SK-MEL-5 (cell line): ENCODE data around the gene RIN2. TPM values are rescaled to one million over a fixed set of nuclear protein-coding genes. Genes with fewer than 3 reads are reported as not detected.
"Not testable (repeated sequence)": the region's sequence is repeated elsewhere in the genome, so short reads cannot be mapped to it uniquely, and the experiment has no call there.

ENCODE experiments used
- DNase-seq: peaks from one replicate; pipeline ENCODE4 v3.0.0-alpha.2; 2016; ENCODE audit warnings: low read depth, low spot score
- in situ Hi-C: cut with HindIII; loops from 2 replicates; pipeline ENCODE4 v1.10.0; 2016; ENCODE audit warnings: low sequenced_read_pairs, high pct_unique_total_duplicates, low pct_unique_long_range_greater_than_20kb
- total RNA-seq: library from RNA; depleted of rRNA; stranded (reverse); fragments of >200 nt; shearing (Covaris generic); gene quantifications from 2 replicates; pipeline ENCODE4 v1.2.3, GENCODE V29; 2014

Gene RIN2
- total RNA-seq, 1 experiment from 2014 or later, result 0.03 TPM

GRCh38 chr20:19754201-19754600 lies 3.9 kb upstream of the RIN2 start:
- DNase-seq, in situ Hi-C loops: not testable (repeated sequence)

DNA sequence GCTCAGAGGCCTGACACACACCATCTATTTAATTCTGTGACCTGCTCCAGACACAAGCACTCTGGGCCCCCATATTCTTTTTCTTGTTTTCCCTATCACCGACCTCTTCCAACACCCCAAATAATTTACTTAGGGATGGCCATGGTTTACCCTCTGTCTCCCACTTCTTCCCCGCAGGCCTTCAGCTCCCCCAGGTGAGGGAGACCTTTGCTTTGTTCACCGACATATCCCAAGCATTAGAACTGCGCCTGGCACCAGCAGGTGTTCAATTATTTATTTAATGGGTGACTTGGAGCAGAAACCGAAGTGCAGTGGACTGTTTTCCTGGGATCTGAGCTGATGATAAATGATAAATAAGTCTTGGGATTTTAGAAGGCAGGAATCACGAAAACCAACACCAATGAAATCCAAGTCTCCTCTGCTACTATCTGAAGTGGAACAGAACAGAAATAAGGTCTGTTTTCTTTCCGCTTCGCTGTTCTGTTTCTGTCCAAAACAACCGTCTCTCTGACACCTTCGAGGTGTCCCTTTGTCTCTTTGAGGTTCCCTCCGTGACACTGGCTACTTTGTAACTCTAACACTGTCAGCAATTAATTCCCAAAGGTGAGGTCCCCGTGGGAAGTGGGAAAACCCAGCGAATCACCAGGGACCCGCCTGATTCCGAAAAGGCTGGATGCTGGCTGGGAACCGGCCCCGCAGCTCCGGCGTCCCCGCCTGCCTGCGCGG lies 1.1 kb upstream of the RIN2 start:
- in situ Hi-C loops, result no loop called here

DNA sequence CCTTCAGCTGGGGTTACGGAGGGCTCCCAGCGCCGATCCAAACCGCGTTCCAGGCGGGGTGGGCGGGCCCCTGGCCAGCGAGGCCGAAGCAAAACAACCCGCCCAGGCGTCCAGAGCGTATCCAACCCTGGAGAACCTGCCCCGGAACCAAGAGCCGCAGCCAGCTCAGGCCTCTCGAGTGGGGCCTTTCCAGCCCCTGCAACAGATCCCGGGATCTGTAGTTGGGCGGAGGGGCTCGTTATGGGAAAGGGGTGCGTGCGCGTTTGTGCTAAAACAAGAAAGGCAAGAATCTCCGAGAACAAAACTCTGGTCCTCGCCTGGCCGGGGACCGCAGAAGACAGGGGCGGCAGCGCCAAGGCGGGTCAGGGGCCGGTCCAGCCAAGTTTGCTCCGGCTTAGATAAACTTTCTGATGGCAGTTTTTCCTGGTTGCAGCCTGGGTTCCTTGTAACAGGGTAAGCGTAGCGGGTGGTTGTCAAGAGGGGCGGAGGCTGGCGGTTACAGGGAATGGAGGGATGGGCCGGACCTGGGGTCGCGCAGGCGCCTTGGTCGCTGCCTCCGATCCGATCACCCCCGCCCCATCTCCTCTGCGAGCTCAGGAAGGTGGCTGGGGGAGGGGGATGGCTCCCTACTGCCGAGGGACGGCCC lies 448 bp upstream of the RIN2 start:
- in situ Hi-C loops, result no loop called here
- DNase-seq, result peak; percentile 39

More for the DNA sequence above, 1.1 kb upstream of the RIN2 start:
- no peak for DNase-seq

DNA sequence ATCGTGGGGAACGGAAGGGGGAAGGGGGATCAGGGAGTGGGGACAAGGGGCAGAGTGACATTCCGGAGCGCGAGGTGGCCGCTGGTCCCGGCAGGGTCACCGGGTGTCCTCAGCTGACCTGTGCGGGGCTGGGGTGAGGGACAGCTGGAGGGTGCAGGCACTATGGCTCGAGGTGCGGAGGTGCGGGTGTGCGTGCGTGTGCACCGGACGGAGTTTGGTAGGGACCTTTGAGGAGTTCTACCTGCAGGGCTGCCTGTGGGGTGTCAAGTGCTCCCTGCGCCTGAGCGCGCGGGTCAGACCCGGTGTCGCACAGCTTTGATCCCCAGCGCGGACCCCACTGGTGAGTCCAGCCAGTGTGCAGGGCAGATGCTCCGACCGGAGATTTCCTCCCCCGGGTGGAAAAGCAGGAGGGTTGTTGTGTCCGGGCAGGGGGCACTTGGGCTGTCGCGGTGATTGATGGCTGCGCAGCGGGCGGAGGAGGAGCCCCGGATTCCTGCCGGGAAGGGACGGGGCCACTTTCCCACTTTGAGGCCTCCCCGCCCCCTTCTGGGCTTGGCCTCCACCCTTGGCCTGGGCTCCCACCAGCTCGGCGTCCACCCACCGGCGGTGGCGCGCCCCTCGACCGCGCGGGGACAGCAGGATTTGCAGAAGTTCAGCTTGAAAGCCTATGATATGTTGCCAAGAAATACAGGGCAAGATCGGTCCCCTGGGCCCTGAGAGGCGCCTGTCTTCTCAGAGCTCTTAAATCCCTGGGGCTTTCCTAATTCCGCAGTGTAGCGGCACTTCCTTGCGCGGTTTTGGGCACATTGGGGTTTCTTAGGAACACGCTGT lies 658 bp downstream of the RIN2 start:
- in situ Hi-C loops, result no loop called here
- DNase-seq, result no peak

- in situ Hi-C loops, result no loop called here
- no peak for DNase-seq
Observed at GRCh38 chr20:19760371-19760721, 2.3 kb downstream of the RIN2 start.

GRCh38 chr20:19761326-19761725 lies 3.3 kb downstream of the RIN2 start:
- DNase-seq, result no peak
- in situ Hi-C loops, result no loop called here

GRCh38 chr20:19761841-19762240 lies 3.8 kb downstream of the RIN2 start:
- in situ Hi-C loops, result no loop called here
- DNase-seq, result no peak

GRCh38 chr20:19764207-19764606 lies 6.1 kb downstream of the RIN2 start:
- in situ Hi-C loops, result no loop called here
- no peak for DNase-seq

GRCh38 chr20:19765266-19765665 lies 7.2 kb downstream of the RIN2 start:
- no peak for DNase-seq
- in situ Hi-C loops, result no loop called here

GRCh38 chr20:19765913-19766312 lies 7.9 kb downstream of the RIN2 start:
- in situ Hi-C loops, result no loop called here
- no peak for DNase-seq

DNA sequence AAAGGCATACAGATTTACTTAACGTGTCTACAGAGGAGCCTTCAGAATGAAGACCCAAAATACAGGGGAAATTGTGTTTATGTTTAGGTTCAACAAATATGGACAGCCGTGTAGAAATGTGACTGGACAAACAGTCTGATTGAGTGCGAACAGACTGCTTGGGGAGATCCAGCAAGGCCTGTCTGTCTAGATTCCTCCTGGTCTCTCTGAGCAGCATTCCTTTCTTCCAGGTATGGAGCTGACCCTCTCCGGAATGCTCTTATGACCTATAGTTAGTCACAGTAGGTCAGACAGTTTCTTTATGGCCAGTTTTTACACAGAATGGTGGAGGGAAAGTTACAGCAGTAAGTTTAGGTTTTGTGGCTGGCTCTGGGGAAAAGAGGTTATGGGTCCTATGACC lies 9.0 kb downstream of the RIN2 start:
- no peak for DNase-seq
- in situ Hi-C loops, result no loop called here

DNA sequence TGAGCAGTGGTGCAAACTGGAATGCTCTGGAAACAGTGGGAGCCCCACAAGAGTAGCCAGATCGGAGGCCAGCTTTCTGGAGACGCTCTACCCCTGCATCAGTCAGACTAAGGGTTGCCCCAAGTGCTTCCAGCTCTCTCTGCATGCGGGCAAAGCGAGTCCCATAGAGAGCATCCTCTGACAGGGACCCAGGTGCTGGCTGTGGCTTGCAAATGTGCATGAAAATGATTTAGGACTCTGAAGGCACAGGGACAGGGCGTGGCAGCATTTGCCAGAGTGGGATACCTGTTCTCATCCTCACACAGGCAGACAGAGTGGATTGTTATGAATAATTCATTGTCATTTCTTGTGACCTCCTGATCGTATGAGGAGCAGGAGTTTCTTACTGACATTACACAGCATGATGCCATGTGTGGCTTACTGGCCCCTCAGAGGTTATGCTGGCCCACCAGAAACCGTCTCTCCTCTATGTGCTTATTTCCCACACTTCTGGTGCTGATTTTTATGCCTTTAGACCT lies 10.3 kb downstream of the RIN2 start:
- in situ Hi-C loops, result no loop called here
- no peak for DNase-seq

GRCh38 chr20:19769507-19769906 lies 11.4 kb downstream of the RIN2 start:
- DNase-seq, result no peak
- in situ Hi-C loops, result no loop called here

DNA sequence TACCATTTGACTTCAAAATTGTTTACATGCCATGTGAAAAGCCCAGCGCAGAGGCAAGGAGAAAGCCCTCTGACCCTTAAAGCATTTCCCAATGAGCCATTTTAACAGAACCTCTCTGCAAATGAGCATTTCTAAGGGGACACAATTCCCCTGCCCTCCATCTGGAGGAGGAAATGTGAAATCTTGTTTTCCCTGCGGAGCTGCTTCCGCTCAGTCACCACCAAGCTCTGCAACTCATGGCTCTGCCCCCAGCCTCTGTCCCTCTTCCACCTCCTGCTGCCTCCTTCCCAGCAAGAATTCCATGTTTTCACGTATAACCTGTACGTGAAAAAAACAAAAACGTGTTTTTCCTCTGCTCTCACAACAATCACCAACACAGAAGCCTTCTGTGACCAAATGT lies 12.3 kb downstream of the RIN2 start:
- in situ Hi-C loops, result no loop called here
- DNase-seq, result no peak

DNA sequence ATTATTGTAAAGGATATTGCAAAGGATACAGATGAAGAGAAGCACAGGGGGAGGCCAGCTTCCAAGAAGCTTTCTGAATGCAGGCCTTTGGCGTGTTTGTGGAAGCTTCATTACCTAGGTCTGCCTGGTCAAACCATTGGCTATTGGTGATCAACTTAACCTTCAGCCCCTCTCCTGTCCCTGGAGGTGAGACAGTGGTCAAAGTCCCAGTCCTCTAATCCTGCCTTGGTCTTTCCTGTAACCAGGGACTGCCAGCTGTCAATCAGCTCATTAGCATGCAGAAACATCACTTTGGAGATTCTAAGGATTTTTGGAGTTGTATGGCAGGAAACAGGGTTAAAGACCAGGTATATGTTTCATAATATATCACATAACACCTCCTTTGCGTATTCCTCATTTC lies 13.0 kb downstream of the RIN2 start:
- in situ Hi-C loops, result no loop called here
- no peak for DNase-seq

GRCh38 chr20:19773471-19773870 lies 15.4 kb downstream of the RIN2 start:
- in situ Hi-C loops, result no loop called here
- no peak for DNase-seq

- no peak for DNase-seq
- in situ Hi-C loops, result no loop called here
Observed at GRCh38 chr20:19774135-19774933, 16.3 kb downstream of the RIN2 start.
